Omental fat pad (tissue), 4 donors: ENCODE data around the gene APRT. TPM values are rescaled to one million over a fixed set of nuclear protein-coding genes. Genes with fewer than 3 reads are reported as not detected.

Experiments
- ATAC-seq: fragments of 150-250 bp; one replicate; pipeline ENCODE4 v1.9.1; 2016; ENCODE audit warnings: mild to moderate bottlenecking, moderate library complexity; ENCODE audit not compliant: low FRiP score
- DNase-seq: peaks from one replicate; pipeline ENCODE4 v3.0.0-alpha.2; 2019; ENCODE audit warnings: low spot score
- total RNA-seq, 4 donors: library from RNA; depleted of rRNA; stranded (reverse); fragments of >200 nt; gene quantifications; one replicate each; pipeline ENCODE4 v1.1.0, GENCODE V29; 2016
- TF ChIP-seq, protein P1 (sequence below), 3 donors: fragments of 450-650 bp; IDR thresholded peaks; one replicate each; pipeline ENCODE4 v1.5.1; 2016 to 2017; ENCODE audit warnings: antibody characterized with exemption in 3 of 3, mild to moderate bottlenecking in 3 of 3, moderate library complexity in 2 of 3

APRT gene
- total RNA-seq, 4 donors from 2014 or later: 94.4 to 127 (median 115) TPM

DNA sequence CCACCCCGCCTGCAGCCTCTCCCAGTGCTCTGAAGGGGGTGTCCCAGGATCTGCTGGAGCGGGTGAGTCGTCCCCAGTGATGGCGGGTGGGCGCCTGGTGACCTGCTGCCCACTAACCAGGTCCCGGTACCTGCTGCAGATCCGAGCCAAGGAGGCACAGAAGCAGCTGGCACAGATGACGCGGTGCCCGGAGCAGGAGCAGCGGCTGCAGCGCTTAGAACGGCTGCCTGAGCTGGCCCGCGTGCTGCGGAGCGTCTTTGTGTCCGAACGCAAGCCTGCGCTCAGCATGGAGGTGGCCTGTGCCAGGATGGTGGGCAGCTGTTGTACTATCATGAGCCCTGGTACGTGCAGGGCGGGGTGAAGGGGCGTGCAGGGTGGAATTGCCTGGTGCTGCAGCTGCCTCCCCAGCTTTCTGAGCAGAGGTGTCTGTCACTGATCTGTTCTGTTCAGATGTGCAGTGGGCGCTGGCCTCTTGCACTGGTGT is 4.5 kb downstream of the APRT start:
- TF ChIP-seq, protein P1, sequence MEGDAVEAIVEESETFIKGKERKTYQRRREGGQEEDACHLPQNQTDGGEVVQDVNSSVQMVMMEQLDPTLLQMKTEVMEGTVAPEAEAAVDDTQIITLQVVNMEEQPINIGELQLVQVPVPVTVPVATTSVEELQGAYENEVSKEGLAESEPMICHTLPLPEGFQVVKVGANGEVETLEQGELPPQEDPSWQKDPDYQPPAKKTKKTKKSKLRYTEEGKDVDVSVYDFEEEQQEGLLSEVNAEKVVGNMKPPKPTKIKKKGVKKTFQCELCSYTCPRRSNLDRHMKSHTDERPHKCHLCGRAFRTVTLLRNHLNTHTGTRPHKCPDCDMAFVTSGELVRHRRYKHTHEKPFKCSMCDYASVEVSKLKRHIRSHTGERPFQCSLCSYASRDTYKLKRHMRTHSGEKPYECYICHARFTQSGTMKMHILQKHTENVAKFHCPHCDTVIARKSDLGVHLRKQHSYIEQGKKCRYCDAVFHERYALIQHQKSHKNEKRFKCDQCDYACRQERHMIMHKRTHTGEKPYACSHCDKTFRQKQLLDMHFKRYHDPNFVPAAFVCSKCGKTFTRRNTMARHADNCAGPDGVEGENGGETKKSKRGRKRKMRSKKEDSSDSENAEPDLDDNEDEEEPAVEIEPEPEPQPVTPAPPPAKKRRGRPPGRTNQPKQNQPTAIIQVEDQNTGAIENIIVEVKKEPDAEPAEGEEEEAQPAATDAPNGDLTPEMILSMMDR (IDR thresholded peaks at IDR 0.05): no peak
- ATAC-seq: no peak
- DNase-seq: no peak

DNA sequence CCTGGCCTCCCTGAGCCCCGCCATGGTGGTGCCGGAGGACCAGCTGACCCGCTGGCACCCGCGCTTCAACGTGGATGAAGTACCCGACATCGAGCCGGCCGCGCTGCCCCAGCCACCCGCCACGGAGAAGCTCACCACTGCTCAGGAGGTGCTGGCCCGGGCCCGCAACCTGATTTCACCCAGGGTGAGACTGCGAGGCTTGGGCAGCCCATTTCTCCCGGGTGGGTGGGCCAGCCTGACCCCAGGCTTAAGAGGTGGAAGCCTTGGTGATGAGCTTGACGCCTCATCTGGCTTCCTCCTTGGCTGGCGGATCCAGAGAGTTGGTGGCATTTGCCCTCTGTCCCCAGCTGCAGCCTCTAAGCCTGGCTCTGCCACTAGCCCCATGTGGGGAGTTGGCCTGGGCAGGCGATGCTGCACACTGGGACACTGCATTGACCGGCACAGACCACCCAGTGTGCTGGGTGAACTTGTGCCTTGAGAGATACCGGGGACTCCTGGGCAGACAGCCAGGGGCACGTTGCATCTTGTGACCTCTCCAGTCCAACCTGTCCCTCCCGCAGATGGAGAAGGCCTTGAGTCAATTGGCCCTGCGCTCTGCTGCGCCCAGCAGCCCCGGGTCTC is 5.1 kb downstream of the APRT start:
- DNase-seq: no peak
- TF ChIP-seq, protein P1 (IDR thresholded peaks at IDR 0.05): no peak
- ATAC-seq: no peak

DNA sequence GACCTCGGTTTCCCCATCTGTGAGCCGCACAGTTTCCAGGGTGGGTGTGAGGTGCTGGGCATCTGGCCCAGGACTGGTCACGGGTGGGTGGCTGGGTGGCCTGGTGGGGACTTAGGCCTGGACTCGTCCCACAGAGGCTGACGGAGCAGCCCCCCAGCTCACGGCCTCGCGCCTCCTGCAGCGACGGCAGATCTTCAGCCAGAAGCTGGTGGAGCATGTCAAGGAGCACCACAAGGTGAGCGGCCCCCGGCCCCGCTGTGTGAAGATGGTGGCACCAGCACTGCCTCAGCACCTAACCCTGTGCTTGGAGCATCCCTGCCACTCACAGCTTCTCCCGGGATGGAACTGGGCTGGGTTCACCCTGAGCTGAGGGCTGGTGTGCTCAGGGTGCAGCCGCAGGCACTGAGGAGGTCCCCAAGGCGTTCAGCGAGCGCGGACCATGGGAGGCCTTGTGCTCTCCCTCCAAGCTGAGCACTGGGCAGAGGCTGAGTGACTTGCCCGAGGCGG is 5.8 kb downstream of the APRT start:
- ATAC-seq: no peak
- DNase-seq: no peak
- TF ChIP-seq, protein P1 (IDR thresholded peaks at IDR 0.05): no peak

DNA sequence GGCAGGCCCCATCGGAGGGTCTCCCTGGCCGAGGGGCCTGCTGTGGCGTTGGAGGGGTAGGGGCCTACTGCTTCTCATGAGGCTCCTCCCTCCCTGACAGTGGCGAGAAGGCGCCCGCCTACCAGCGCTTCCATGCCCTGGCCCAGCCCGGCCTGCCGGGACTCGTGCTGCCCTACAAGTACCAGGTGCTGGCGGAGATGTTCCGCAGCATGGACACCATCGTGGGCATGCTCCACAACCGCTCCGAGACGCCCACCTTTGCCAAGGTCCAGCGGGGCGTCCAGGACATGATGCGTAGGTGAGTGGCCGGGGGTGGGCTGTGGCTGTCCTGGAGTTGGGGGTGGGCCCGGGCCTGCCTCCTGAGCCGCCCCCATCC is 6.4 kb downstream of the APRT start:
- DNase-seq: no peak
- ATAC-seq: no peak
- TF ChIP-seq, protein P1 (IDR thresholded peaks at IDR 0.05): no peak

DNA sequence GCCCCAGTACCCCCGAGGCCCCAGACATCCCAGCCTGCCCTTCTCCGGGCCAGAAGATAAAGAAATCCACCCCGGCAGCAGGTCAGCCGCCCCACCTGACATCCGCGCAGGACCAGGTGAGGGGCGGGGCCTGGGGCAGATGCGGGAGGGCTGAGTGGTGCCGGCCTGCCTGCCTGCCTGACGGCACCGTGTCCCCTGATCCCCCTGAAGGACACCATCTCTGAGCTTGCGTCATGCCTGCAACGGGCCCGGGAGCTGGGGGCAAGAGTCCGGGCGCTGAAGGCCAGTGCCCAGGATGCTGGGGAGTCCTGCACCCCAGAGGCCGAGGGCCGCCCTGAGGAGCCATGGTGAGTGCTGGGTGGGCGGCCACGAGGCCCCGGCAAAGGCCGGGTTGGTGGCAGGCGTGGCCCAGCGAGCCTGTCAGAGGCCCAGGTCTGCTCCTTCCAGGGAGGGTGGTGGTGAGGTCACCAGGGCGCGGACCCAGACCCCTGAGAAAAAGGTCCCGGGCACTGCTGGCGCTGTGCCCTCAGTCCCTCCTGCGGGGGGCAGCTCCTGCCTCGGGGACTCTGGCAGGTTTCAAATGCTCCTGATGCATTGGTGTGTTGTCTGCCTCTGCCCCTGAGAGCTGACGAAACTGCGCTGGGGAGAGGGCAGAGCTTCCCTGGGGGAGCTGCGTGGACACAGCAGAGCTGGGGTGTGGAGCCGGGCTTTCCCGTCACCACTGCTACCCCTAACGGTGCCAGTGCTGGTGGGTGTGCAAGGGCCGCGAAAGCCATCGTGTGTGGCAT is 7.0 kb downstream of the APRT start:
- DNase-seq: no peak
- no peak for ATAC-seq

DNA sequence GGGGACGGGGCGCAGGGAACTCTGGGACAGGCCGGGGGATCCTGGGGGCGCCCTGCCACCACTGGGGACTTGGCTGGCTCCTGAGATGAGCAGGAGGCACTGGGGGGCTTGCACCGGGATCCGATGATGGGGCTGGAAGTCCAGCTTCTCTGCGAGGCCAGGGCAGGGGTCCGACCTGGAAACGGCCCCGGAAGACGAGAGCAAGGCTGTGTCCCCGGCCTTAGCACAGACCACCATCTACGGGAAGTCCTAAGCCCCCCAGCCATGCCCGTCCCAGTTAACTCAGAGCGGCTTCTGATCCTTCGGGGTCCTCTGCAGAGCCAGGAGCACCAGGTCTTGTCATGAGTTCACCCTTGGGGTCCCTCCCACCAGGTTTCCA is 7.6 kb downstream of the APRT start:
- DNase-seq (no peak), ATAC-seq (no peak)
- TF ChIP-seq, protein P1 (IDR thresholded peaks at IDR 0.05): no peak

More for the DNA sequence above, 7.0 kb downstream of the APRT start:
- TF ChIP-seq, protein P1 (IDR thresholded peaks at IDR 0.05): no peak
